GM21447 (cell line): Measurements from ENCODE around the gene CTBP1.

Source experiments
- ATAC-seq: cut with Tn5 transposase; IDR thresholded peaks from one replicate; pipeline ENCODE4 v1.9.1; 2021; ENCODE audit not compliant: unreplicated experiment

Gene CTBP1

DNA sequence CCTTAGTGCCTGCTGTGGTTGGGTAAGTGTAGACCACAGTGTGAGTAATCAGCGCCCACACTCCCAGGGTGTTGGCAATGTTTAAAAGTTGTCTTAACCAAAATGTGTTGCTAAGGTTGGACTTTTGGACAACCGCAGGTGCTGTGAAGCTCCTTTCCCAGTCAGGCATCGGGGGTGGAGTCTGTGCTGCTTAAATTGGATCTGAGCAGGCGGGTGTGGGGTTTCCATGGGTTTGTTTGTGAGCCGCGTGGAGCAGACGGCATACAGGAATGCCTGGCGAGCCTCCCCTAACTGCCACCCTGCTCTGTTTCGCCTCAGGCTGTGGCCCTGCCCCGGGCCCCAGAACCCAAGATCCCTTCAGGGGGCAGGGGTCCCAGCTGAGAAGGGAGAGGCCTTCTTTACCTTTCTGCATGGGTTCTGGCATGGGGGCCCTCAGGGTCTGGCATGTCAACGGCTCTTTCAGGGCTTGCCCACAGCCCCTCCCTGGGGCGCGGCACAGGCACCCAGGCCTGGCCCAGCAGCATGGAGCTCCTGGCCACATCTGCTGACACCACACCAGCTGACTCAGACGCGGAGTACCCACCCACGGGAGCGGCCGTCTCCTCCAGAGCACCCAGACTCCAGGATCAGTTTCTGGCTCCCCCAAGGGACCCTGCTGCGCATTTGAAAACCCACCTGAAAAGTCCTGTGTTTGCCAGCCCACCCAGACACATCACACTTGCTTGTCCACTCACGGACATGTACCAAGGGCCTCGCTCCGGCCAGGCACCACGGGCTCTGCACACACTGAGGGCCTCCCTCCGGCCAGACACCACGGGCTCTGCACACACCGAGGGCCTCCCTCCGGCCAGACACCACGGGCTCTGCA, 71.4 kb downstream of the CTBP1 start:
- no peak for ATAC-seq

- ATAC-seq = no peak
Observed at GRCh38 chr4:1176398-1177273, 72.3 kb downstream of the CTBP1 start.

DNA sequence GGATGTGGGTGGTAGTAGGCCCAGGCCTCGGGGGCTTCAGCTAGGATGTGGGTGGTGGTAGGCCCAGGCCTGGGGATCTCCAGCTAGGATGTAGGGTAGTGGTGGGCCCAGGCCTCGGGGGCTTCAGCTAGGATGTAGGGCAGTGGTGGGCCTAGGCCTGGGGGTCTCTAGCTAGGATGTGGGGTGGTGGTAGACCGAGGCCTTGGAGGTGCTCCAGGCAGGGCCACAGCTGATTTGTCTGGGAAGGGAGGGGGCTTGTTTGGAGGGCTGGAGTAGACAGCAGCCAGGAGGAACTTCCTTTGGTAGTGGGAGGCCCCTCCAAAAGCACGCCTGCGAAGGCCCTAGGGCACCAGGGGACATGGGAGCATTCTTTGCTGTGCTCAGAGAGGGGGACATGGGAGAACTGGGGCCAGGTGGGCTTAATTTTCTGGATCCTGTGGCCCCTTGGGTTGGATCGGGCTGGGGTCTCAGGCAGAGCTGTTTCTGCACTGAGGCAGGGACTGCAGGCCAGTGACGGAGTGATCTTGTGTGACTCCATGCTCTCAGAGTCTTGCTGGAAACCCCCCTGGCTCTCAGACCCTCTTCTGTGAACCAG, 73.2 kb downstream of the CTBP1 start:
- ATAC-seq = no peak

- ATAC-seq = no peak
Observed at GRCh38 chr4:1174941-1175634, 73.8 kb downstream of the CTBP1 start.

GRCh38 chr4:1172971-1173757, 75.8 kb downstream of the CTBP1 start:
- ATAC-seq = no peak

DNA sequence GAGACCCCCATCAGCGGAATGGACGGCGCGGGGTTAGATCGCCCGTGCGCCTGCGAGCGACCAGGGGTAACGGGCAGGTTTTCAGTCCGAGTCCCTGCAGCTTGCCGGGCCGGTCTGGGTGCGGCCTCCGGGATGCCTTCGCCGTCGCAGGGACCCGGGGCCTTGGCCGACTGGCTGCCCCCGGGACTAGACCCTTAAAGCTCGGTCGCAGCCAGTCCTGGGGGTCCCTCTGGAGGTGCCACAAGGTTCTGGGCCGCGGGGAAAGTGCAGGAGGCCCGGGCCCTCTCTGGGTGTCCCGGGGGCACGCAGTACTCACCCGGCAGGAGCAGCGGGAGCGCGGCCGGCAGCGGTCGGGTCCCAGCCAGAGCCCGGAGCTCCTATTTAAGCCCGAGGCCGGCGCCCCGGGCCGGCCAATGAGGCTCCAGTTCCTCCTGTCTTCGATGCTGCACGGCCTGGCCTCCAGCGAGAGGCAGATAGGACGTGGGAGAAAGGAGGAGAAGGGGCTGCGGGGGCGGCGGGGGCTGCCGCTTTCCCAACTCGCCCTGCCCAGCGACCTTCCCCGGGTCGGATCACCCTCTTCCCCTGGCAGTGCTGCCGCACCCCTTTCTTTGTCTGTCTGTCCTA, 76.6 kb downstream of the CTBP1 start, which contains the start of gene SPON2:
Gene SPON2 (minus strand): TSS at position 356 of the 624 bp plus-strand sequence.
- no peak for ATAC-seq

DNA sequence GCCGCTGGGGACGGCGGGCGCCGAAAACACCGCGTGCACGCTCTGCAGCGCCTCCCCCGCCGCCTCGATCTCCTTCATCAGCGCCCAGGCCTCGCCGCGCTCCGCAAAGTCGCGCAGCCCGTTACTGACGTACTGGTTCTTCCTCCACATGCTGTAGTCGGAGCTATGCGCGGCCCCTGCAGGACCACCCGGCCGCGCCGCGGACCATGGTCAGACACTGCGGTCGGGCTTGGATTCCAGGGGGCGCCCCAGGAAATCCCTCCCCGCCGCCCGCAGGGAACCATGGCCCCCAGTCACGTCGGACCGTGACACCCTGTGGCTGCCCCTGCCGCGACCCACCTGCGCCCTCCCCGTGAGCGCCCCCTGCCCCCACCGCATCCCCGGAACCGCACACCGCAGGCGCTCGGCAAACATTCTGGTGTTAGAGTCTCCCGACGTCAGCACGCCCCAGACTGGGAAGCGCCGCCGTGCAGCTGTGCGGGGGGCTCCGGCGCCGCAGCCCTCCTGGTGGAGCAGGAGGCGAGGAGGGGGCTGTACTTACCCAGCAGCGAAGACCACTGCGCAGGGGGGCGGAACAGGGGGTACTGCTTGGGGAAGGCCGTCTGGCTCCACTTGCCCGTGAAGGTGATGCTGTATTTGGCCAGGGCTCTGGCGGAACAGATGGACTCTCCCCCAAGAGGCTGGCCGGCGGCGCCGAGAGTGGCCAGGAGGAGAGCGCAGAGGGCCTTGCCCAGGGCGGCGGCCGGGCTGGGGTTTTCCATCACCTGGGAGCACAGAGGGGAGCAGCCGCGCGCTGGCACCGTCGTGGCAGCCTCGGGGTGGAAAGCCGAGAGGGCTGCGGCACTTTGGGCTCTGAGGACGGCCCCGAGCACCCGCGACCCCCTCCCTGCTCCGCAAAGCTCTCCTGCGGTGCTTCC, 77.4 kb downstream of the CTBP1 start:
- no peak for ATAC-seq

GRCh38 chr4:1170976-1171310, 78.0 kb downstream of the CTBP1 start:
- no peak for ATAC-seq

- ATAC-seq = no peak
Observed at GRCh38 chr4:1170156-1170975, 78.6 kb downstream of the CTBP1 start.

GRCh38 chr4:1169691-1170096, 79.2 kb downstream of the CTBP1 start:
- ATAC-seq = no peak

DNA sequence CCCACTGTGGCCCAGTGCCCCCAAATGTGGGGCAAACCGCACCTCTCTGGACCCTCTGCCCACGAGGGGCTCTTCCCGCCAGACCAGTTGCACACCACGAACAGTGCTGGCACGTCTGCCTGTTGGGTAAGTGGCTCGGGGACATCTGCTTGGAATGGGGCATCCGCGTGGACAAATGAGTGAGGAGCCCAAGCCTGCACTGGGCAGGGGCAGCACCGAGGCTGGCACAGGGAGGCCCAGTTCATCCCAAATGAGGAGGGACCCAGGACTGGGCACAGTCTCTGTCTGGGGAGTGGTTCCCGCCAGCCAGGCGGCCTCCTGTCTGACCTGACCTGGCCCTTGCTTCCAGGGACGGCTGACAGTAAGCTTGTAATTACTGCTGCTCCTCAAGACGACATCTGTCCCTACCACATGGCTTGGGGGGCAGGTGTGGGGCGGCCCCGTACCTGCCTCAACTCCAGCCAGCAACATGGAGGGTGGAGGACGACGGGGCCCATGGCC, 79.7 kb downstream of the CTBP1 start:
- no peak for ATAC-seq

DNA sequence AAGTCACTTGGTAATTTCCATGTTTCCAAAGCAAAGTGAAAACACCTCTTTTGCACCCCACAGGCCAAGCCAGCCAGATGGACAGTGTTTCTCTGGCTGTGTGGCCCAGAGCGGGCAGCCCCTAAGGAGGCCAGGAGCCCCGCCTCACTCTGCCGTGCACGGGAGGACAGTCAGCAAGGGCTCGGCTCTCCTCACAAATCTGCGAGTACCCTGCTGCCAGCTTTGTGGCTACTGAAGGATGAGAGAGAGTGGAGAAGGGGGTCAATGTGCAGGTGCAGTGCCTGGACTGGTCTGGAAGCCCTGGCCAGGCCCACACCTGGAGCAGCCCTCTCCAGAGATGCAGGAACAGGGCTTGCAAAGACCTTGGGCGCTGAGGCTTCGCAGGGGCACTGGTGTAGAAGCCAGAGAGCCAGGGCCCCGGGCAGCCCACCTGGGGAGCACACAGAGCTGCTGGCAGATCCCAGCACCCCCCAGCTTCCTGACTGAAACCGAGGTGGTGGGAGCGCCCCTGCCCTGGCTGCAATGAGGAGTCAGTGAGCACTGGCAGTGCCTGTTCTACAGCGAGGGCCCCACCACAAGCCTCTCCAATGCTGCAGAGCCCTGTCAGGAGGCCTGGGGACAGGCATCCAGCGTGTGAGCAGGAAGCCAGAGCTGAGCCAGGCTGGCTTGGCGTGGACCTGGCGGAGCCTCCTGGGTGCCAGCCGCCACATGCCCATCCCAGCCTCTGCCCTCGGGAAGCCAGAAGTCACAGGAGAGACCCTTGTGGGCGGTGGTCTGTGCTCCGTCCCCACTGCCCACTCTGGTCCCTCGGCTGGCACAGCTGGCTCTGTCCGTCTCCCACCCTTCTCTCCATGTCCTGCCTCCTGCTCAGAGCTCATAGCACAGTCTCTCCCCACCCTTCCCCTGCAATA, 80.5 kb downstream of the CTBP1 start:
- no peak for ATAC-seq

DNA sequence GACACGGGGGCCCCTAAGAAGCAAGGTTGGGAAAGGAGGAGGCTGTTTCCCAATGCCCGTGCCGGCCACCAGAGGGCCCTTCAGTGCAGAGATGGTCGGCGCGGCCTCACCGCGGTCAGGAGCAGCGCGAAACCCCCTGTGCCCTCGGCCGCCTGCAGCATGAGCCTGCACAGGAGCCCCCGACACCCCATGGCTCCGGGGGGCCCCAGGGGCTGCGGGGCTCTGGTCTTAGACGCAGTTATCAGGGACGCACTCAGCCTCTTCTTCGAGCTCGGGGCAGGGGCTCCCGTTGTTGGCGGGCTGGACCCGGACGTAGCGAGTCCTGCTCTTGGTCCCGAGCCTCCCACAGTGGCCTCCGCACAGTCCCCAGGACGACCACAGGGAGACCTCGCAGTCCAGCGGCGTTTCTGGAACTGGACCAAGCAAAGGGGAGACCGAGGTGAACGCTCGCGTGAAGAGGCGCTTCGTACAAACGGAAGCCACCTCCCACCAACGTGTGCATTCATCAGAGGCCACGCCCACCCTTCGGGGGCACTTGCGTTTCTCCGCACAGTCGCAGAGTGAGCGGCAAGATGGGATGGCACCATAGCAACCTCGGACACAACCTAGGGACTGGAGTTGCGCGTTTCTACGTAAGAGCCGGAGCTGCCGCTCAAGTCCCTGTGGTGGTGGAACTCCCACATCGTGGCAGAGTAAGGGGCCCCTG, 81.5 kb downstream of the CTBP1 start:
- peak; percentile 81 for ATAC-seq

- no peak for ATAC-seq
Observed at GRCh38 chr4:1166509-1167243, 82.3 kb downstream of the CTBP1 start.

DNA sequence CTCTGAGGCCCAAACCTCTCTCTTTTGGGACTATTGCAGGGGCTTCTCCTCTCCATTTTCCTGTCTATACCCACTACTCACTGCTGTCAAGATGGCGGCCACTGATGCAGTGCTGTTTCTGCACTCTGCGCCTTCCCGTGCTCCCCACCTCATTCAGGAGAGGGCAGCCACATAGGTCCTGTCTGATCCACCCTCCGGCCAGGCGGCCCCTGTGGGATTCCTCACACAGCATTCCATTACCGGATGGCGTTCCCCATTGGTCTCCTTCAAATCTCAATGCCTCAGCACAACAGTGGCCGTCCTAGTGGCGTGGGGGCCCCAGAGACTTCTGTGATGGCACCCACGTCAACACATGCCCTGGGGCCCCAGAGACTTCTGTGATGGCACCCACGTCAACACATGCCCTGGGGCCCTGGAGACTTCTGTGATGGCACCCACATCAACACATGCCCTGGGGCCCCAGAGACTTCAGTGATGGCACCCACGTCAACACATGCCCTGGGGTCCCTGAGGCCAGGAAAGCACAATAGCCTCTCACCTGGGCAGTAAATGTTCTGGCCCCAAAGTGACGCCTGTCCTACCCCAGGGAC, 83.9 kb downstream of the CTBP1 start:
- no peak for ATAC-seq
